ENCODE data around the gene VAT1.
"Not testable (repeated sequence)": the region's sequence is repeated elsewhere in the genome, so short reads cannot be mapped to it uniquely, and the experiment has no call there.

Gene VAT1

GRCh38 chr17:43021741-43022512 lies at the start of gene VAT1:
Gene VAT1 (minus strand): TSS chr17:43022385. CDS start chr17:43022322, 63 bp downstream.
- DNase-seq: peak; percentile 50

GRCh38 chr17:43070872-43071271 lies 48.7 kb upstream of the VAT1 start:
- no peak for DNase-seq

GRCh38 chr17:43070257-43070656 lies 48.1 kb upstream of the VAT1 start:
- no peak for DNase-seq

DNA sequence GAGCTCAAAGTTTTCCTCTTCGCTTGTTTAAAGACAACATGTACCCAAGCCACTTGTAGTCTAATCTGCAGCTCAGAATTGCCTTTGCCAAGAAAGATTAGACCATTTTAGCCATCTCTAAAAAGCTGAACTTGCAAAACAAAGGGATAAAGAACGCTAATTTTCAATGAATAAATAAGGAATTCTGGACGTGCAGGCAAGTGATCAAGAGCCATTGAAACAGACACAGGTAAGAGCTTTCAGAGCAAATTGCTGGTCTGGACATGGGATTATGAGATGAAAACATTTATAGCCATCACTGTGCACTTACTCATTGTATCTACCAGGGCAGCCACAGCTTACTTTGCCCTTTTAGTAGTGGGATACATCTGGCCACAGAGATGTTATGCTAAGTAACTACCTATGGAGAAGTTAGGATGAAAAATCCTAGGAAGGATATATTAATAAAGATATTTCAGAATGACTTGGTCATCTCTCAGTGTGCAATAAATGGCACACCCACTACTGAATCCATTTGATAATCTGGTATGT lies 47.2 kb upstream of the VAT1 start:
- no peak for DNase-seq

- no peak for DNase-seq
Observed at GRCh38 chr17:43068570-43069367, 46.6 kb upstream of the VAT1 start.

GRCh38 chr17:43062984-43063638 lies 40.9 kb upstream of the VAT1 start:
- no peak for DNase-seq

DNA sequence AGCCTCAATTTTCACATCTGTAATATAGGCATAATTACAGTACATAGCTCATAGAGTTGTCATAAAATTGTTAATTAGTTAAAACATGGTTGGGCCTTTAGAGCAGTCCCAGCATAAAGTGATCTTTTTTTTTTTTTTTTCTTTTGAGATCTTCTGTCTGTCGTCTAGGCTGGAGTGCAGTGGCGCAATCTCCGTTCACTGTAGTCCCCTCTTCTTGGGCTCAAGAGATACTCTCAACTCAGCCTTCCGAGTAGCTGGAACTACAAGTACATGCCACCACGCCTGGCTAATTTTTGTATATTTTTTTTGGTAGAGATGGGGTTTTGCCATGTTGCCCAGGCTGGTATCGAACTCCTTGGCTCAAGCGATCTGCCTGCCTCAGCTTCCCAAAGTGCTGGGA lies 33.9 kb upstream of the VAT1 start:
- no peak for DNase-seq

DNA sequence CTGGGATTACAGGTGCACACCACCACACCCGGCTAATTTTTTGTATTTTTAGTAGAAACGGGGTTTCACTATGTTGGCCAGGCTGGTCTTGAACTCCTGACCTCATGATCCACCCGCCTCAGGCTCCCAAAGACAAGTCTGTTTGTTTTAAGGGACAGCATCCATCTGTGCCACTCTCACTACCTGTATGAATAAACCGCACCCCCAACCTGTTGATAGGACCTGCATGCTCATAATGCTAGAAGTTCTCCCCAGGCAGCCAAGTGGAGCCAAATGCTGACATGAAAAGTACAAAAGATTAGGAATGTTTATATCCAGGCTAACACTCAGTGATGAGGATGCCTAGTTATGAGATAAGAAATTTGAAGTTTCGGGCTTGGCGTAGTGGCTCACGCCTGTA lies 30.8 kb upstream of the VAT1 start:
- not testable (repeated sequence) for DNase-seq

DNA sequence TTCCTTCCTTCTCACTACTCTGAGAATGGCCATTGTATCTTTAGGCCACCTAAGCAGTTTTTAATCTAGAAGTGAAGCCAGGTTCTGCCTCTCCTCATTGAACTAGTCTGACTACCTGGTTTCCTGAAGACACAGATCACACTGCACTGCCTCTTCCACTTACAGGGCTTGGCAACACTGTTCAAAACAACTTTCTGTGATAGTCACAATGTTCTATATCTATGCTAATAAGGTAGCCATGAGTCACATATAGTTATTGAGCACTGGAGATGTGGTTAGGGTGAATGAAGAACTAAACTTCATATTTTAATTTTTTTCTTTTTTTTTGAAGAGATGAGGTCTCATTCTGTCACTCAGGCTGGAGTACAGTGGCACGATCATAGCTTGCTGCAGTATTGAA lies 29.8 kb upstream of the VAT1 start:
- no peak for DNase-seq

DNA sequence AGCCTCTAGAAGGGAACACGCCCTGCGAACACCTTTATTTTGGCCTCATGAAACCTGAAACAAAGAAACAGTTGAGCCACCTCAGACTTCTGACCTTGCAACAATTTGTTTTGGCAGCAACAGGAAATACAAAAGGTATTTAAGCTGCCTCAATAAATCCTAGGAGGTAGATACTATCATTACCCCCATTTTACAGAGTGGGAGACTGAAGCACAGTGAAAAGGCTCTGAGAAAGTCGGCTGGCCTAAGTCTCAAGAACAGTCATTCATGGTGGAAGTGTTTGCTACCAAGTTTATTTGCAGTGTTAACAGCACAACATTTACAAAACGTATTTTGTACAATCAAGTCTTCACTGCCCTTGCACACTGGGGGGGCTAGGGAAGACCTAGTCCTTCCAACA lies 21.8 kb upstream of the VAT1 start:
- no peak for DNase-seq

DNA sequence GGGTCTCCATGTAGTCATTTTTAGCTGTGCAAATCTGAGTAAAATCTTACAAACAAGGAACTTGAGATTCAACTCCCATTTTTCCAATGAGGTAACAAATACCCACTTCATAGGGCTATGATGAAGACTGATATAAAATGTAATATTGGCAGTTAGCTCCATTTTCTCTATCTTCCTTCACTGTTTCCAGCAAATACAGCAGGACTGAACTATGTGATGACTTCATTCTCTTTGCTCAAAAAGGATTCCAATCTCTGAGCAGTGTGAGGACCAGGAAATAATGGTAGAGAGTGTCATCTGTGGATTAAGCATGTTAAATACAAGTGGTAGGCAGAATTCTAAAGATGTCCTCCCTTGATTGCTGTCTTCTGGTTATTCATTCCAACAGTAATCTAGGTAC lies 21.1 kb upstream of the VAT1 start:
- no peak for DNase-seq

- DNase-seq: no peak
Observed at GRCh38 chr17:43042025-43042628, 19.9 kb upstream of the VAT1 start.

DNA sequence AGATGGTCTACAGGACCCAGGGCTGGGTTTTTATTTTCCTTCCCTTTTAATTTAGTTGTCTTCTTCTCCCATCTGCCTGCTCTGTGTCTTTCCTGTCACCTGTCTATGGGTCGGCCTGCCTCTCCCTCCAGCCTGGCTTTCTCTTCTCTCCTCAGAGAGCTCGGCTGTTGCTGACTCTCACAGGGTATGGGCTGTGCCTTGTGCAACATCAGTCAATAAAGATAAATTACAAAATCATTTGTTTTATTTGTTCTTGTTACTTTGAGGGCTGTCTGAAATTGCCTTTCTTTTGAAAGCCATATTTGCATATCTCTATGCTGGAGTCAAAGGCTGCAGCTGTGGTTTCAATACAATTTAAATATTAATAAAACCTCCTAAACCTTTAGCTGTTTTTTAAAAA lies 18.5 kb upstream of the VAT1 start:
- DNase-seq: peak; percentile 4

DNA sequence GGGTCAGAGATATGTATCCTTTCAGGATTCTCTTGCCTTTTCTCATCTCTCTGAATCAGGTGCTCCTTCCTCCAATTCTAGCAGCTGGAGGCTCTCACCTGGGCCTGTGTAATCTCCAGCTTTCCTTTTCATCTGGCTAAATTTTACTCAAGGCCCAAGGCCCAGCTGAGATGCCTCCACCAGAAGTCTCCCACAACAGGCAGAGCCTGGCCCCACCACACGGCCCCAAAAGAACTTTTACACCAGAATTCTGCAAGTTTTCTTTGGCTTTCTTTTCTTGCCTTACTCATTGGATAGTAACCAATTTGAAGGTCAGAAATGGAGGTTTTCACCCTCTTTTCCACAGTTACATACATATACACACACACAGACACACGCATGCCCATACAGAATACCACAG lies 17.5 kb upstream of the VAT1 start:
- DNase-seq: no peak

- DNase-seq: no peak
Observed at GRCh38 chr17:43034894-43035293, 12.7 kb upstream of the VAT1 start.

- DNase-seq: no peak
Observed at GRCh38 chr17:43033948-43034881, 12.0 kb upstream of the VAT1 start.

GRCh38 chr17:43031666-43032065 lies 9.5 kb upstream of the VAT1 start:
- no peak for DNase-seq

- no peak for DNase-seq
Observed at GRCh38 chr17:43030137-43030767, 8.1 kb upstream of the VAT1 start.

DNA sequence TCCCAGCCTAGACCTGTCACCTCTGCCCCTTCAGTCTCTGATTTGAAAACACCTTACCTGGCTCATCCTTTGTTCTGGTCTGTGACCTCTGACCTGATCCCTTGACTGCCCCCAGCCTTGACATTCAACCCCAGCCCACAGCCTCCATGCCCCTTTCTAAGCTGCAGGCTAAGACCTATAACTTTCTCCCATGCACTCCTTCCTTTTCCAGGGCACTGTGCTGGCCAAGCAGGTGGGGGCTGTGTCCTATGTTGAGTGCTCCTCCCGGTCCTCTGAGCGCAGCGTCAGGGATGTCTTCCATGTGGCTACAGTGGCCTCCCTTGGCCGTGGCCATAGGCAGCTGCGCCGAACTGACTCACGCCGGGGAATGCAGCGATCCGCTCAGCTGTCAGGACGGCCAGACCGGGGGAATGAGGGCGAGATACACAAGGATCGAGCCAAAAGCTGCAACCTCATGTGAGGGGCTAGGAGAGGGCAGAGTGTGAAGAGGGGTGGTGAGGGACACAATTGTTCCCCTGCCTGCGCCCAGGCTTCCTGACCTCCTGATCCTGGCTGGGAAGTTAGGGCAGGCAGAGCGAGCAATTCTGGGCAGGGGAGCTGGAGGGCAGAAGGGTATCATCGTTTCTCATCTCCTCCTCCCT lies 6.2 kb upstream of the VAT1 start:
- no peak for DNase-seq

- DNase-seq: no peak
Observed at GRCh38 chr17:43027091-43028032, 5.2 kb upstream of the VAT1 start.
